CD4-positive, alpha-beta T cell treated with Interferon gamma for 1 hour (primary cell): Measurements from ENCODE around the gene TRAK1.

Experiments
- DNase-seq: peaks from one replicate; pipeline ENCODE4 v3.0.0-alpha.2; 2020

Gene TRAK1

GRCh38 chr3:42127226-42127625, 36.1 kb downstream of the TRAK1 start:
- no peak for DNase-seq

- DNase-seq = no peak
Measured at GRCh38 chr3:42128526-42128925, 37.4 kb downstream of the TRAK1 start.

GRCh38 chr3:42129014-42129953, 38.1 kb downstream of the TRAK1 start:
- DNase-seq = no peak

GRCh38 chr3:42130007-42130328, 38.8 kb downstream of the TRAK1 start:
- DNase-seq = no peak

- DNase-seq = no peak
Measured at GRCh38 chr3:42130329-42131070, 39.3 kb downstream of the TRAK1 start.

- DNase-seq = no peak
Measured at GRCh38 chr3:42133500-42134298, 42.5 kb downstream of the TRAK1 start.

GRCh38 chr3:42134867-42135464, 43.8 kb downstream of the TRAK1 start:
- no peak for DNase-seq

GRCh38 chr3:42139621-42140453, 48.7 kb downstream of the TRAK1 start:
- DNase-seq = no peak

GRCh38 chr3:42140665-42141203, 49.6 kb downstream of the TRAK1 start:
- no peak for DNase-seq

- DNase-seq = no peak
Measured at GRCh38 chr3:42143440-42143839, 52.3 kb downstream of the TRAK1 start.

GRCh38 chr3:42144209-42144608, 53.1 kb downstream of the TRAK1 start:
- DNase-seq = no peak

GRCh38 chr3:42148086-42148848, 57.1 kb downstream of the TRAK1 start:
- no peak for DNase-seq

GRCh38 chr3:42148982-42149432, 57.9 kb downstream of the TRAK1 start:
- DNase-seq = no peak

GRCh38 chr3:42149532-42149931, 58.4 kb downstream of the TRAK1 start:
- DNase-seq = no peak

- no peak for DNase-seq
Measured at GRCh38 chr3:42149975-42150374, 58.8 kb downstream of the TRAK1 start.

GRCh38 chr3:42151596-42152168, 60.5 kb downstream of the TRAK1 start:
- no peak for DNase-seq

GRCh38 chr3:42152193-42152592, 61.0 kb downstream of the TRAK1 start:
- no peak for DNase-seq

- DNase-seq = no peak
Measured at GRCh38 chr3:42153039-42153438, 61.9 kb downstream of the TRAK1 start.

- no peak for DNase-seq
Measured at GRCh38 chr3:42157540-42158538, 66.7 kb downstream of the TRAK1 start.
